SH-SY5Y (cell line): ENCODE measurements around the gene NMNAT2.

Experiments
- GATA2 ChIP-seq: IDR thresholded peaks from 2 replicates; pipeline ENCODE4 v1.6.1; 2011; ENCODE audit warnings: mild to moderate bottlenecking, low read depth, low read length
- GATA3 ChIP-seq: IDR thresholded peaks from 2 replicates; pipeline ENCODE4 v1.6.1; 2011; ENCODE audit warnings: low read depth, mild to moderate bottlenecking, low read length, moderate library complexity

Gene NMNAT2

DNA sequence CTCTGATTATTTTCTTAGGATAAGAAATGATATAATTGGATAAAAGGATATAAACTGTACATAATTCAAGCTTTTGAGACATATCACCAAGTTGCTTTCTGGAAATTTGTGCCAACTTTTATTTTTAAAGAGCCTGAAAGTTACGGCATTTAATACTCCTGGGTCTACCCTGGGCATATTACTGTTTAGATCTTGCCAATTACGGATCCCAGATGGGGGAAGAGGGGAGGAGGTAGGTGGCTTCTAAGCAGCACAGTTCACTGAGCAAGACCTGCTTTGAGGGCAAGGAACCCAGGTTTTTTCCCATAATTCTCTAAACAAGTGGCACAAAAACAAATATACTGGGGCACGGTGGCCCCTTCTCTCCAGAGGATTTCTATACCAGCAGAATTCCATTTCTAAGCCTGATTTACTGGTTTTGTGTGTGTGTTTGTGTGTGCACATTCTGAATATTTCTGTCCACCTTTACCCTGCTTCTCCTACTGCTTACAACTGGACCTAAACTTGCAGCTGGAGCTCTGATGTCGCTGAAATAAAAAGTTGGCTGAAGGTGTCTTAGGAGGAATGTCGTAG, 155.5 kb downstream of the NMNAT2 start:
- TF ChIP-seq GATA2: no peak
- TF ChIP-seq GATA3: no peak

DNA sequence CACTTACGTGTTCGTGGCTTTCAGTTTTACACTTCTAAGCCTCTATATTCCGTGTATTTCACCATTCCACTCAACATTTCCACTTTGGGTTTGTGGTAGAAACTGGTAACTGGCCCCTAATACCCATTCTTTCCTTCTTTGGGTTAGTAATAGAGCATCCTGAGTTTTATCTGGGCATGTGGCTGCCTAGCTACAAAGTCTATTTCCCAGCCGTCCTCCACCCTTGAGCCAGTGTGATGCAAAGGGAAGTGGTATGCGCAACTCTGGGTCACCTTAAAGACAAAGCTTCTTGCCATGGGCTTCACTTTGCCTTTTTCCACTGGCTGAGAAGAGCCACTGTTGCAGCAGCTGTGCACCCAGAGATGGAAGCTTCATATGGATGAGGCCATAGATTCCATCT, 158.3 kb downstream of the NMNAT2 start:
- no peak for TF ChIP-seq GATA3
- no peak for TF ChIP-seq GATA2

DNA sequence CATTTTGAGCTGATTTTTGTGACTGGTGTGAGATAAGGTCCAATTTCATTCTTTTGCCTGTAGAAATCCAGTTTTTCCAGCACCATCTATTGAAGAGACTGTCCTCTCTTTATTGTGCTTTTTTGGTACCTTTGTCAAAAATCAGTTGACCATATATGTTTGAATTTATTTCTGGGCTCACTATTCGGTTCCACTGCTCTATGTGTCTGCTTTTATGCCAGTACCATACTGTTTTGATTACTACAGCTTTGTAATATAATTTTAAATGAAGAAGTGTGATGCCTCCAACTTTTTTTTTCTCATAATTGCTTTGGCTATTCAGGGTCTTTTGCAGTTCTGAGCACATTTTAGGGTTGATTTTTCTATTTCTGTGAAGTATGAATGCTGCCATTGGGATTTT, 163.1 kb downstream of the NMNAT2 start:
- no peak for TF ChIP-seq GATA2
- no peak for TF ChIP-seq GATA3

DNA sequence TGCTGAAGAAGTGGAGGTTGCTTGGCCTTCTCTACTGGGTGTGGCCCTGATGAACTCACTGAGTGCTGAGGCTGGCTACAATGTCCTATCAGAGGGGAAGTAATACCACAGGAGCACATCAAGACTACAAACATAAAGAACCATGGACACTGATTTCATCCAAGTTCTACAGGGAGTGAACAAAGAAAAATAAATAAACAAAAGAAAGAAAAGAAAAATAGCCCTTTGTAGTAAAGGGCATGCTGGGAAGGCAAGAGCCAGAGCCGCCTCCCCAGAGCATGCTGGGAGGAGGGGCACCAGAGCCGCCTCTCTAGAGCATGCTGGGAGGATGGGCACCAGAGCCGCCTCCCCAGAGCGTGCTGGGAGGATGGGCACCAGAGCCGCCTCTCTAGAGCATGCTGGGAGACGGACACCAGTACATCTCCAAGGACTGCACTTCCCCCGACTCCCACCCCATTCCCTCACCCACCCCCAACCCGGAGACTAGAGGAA, 166.2 kb downstream of the NMNAT2 start:
- TF ChIP-seq GATA2: no peak

DNA sequence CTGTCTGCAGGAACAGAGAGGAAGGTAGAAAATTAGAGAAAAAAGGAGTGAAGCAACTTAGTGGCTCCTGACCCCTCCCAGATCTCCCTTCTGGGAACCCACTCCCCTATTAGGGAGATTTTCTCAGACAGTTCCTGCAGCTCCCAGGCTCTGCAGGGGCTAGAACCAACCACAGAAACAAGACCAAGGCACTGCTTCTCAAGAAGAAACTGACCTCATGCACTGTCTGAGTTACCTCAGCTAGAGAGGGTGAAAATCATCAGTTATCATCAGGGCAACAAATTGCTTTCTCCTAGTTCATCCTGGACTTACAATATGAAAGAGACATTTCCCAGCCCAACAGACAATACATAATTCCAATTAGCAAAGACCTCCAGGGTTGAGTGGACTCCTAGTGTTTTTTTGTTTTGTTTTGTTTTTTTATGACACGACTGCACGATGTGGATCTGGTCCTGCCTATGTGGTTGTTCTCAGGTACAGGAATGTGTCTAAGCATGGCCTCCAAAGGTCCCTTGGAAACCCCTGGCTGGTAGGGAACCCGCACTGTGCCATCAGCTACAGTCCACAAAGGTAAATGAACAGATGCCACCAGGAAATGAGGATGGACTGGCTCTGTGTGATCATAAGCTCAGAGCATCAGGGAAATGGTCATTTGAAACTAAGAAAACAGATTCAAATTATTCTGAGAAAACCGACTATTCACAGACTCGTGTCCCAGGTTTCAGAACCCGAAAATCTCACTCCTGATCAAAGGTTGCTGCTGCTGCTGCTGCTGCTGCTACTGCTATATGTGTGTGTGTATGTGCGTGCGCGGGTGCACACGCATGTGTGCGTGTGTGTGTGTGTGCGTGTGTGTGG, 166.8 kb downstream of the NMNAT2 start:
- TF ChIP-seq GATA3: no peak
- no peak for TF ChIP-seq GATA2

DNA sequence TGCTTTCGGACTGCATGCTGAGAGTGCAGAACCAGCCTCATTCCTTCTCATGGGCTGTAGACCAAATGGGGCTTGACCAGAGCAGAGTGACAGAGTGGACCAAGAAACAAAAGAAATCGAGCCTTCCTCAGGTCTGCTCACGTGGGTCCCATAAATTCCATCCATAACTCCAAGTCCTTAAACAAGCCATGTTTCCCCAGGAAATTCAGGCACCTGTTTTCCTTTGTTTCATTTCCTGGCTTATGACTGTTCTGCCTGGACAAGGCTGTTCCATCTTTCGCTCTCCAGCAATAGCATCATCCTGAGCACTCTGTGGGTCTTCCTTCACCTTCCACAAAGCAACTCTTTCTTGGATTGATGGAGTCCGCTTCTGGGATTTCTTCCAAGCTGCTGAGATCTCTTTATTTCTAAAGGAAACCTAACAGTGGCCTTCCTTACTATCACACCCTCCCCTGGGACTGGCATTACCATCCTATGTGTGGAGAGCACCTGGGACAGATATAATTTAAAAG, 168.2 kb downstream of the NMNAT2 start:
- TF ChIP-seq GATA2: no peak
- no peak for TF ChIP-seq GATA3

DNA sequence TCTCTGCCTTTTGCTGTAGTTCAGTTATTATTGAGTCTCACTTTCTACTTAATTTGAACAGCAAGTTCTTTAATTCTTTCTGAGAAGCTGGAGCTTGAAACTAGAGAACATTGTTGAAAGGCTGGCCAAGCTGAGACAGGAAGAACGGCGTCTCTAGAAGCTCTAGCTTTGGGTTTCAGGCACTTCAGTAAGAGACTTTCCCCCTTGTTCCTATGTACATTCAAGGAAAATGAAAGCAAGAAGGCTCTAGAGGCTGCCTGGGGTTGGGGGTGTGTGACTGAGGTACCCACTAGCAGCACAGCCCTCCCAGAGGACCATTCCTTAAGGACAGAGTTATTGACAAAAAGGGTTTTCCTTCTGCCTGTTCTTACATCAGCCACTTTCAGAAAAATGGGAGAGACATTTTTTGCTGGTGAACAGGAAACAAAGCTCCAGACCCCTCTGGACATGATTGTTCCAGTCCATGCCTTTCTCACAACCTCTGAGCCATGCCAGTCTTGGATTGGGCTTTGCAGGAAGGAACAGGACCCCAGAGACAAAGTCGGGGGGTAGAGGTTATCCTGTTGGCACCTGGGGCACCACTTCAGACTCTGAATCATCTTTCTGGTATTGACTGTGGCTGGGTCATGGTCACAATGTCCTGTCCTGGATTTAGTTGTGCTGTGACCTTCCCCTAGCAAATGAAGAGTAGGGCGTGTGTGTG, 169.0 kb downstream of the NMNAT2 start:
- TF ChIP-seq GATA3: no peak
- no peak for TF ChIP-seq GATA2

DNA sequence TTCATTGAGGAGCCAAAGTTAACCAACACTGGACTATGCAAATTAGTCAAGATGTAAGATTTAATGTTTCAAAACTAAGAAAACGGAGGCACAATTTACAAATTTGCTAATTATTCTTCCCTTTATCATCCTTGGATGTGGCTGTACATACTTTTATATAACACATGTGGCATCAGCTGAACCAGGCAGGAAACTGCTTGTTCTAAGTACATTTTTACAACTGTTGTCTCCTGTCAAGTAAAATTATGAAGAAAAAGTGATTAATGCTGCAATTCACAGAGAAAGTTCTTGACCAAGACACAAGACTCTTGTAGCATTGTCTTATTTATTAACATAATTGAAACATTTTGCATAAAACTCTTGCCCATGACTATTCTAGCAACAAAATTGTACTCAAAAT, 170.2 kb downstream of the NMNAT2 start:
- TF ChIP-seq GATA2 (no peak), GATA3 (no peak)

DNA sequence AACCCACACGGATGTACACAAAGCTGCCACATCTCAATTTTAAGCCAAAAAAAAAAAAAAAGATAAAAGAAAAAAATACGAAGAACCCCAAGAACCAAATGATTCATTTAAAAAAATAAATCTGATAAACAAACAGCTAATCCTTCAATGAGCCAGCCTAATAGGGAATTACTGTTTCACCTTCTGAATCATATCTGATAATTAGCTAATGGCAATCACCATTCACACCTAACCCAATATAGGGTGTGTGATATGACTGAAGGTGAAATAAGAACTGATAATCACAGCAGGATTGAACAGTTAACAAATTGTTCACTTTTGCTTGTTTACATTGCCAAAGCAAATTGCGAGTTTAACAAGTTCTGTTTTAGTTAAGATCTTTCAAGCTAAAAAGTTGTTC, 170.7 kb downstream of the NMNAT2 start:
- TF ChIP-seq GATA2 (no peak), GATA3 (no peak)

DNA sequence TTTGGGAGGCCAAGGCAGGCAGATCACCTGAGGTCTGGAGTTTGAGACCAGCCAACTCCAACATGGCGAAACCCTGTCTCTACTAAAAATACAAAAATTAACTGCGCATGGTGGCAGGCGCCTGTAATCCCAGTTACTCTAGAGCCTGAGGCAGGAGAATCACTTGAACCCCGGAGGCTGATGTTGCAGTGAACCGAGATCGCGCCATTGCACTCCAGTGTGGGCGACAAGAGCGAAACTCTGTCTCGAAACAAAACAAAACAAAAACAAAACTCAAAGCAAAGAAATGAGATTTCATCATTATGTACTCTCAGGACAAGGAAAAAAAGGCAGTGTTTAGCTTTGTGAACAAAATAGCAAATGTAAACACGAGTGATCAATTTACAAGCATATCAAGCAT, 171.1 kb downstream of the NMNAT2 start:
- no peak for TF ChIP-seq GATA2
- no peak for TF ChIP-seq GATA3

DNA sequence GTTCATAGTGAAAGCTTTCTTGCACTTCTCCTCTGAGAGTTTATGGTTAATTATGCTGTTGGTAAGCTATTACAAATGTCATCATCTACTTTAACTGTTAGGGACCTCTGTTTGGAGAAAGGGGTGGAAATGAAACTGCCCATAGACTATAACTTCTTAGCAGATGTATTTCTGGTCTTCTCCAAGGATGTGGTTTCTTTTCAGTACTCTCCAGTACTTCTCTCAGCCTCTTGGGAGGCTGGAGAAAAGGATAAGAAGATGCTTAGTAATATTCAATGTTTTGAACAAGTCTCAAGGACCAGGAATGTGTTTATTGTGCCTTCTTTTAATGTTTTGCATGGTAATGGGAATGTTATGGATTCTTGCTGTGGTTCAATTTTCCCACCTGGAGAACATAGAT, 171.7 kb downstream of the NMNAT2 start:
- TF ChIP-seq GATA2 (no peak), GATA3 (no peak)

DNA sequence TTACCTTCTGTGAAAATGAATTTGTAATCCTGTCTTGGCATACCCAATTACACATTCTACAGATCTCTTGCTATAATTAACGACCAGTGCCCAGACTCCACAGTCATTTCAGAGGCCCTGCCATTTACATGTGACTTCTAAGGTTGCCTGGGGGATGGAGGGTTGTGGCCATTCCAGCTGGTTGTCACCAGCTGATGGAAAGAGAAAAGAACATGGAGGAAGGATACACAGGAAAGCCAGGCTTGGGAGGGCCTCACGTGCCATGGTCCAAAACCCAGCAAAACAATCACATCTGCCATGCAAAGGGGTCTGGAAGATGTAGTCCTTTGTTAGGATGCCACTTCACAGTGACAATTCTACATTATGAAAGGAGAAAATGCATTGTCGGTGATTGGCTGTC, 172.8 kb downstream of the NMNAT2 start:
- TF ChIP-seq GATA3 (no peak), GATA2 (no peak)

DNA sequence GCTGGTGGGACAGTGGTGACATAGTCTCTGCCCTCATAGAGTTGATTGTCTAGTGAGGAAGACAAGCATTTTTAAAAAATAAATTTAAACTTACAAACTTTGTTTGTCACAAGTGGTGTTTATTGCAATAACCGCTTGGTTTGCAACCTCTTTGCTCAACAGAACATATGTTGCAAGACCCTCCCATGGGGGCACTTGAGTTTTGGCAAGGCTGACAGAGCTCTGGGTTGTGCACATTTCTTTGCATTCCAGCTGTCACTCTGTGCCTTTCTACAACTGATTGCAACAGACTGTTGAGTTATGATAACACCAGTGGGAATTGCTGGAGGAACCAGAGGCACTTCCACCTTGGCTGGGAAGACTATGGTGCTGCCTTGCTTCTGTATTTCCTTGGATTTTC, 173.7 kb downstream of the NMNAT2 start:
- no peak for TF ChIP-seq GATA3
- no peak for TF ChIP-seq GATA2
